ENCODE measurements around the gene SPC25. TPM values are rescaled to one million over a fixed set of nuclear protein-coding genes. Genes with fewer than 3 reads are reported as not detected.

Gene SPC25
- total and polyA plus RNA-seq, 2 of the 13 experiments (the other 11 are each of a cell fraction or from before 2014, with no cell fraction given) = 11.3 to 26.5 TPM

DNA sequence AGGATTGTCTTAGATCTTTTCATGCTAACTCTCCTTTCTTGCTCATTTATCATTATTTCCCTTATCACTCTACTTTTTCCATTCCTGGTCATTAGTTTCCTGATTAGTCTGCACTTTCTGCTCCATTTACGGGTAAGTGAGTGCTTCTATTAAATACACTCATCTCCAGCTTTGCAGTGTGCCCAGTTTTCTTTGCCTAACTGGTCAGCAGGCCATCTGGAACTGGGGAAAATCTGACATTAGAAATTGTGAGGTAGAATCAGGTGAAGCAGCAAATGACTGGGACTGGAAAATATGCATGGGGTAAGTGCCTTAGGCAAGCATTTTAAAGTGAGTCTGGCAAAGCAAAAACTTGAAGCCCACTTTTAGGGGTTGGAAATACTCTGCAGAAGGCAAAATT, 40.0 kb upstream of the SPC25 start:
- CTCF ChIA-PET (ENCODE audit: low intra/inter-chr PET ratio, low total read pairs) = no interaction called here
- no peak overlapping the region for H3K9ac ChIP-seq (ENCODE audit: insufficient read depth, low read depth, low read length)
- no peak for ATAC-seq
- intact Hi-C loops (cut with micrococcal nuclease; ENCODE audit: unreplicated experiment) = no loop called here
- H3K27ac ChIP-seq (ENCODE audit: extremely low read length, insufficient read depth, low read length) = no peak overlapping the region
- peaks cover 0 to 5% of the 10 kb centered on the region in 2 experiments; a peak in 2 of 5 replicates for H3K27me3 ChIP-seq (ENCODE audit: control insufficient read depth in 1 of 2, insufficient read depth in 2 of 2, low read length in 2 of 2)
- H3K79me2 ChIP-seq (ENCODE audit: insufficient read depth, low read length) = no peaks in the 10 kb centered on the region
- no peak overlapping the region for H3K4me2 ChIP-seq (ENCODE audit: low read depth, low read length)
- FAIRE-seq = no peak
- 51% methylated on average over 1 of the region's 1 CpG for WGBS (ENCODE audit: low lambda C conversion rate)
- no peaks in the 10 kb centered on the region for H3K4me1 ChIP-seq (ENCODE audit: insufficient read depth, low read length)
- in situ Hi-C loops (cut with HindIII; ENCODE audit: extremely low pct_ligation_motif_present, low pct_unique_long_range_greater_than_20kb) = no loop called here
- POLR2A ChIA-PET = no interaction called here
- no peaks in the 10 kb centered on the region for H3K9me3 ChIP-seq (ENCODE audit: low read length)
- H3K4me3 ChIP-seq (replicated peaks in 1 of 3; ENCODE audit: insufficient read depth in 1 of 3, low read depth in 2 of 3, low read length in 3 of 3) = no peak overlapping the region
- no peak overlapping the region for H2AFZ ChIP-seq (ENCODE audit: low read length)
- no peaks in the 10 kb centered on the region for H4K20me1 ChIP-seq (ENCODE audit: insufficient read depth, low read length)
- DNase-seq (ENCODE audit: low spot score) = no peak
- H3K36me3 ChIP-seq (replicated peaks in 1 of 2; ENCODE audit: control insufficient read depth in 1 of 2, insufficient read depth in 2 of 2, low read length in 2 of 2) = no peaks in the 10 kb centered on the region
- no TSS peak for BruUV-seq (replicated peaks)
- TF ChIP-seq ZFP1 (CRISPR knock-in tag; IDR thresholded peaks at IDR 0.05) = no peak
- TF ChIP-seq SCMH1 (CRISPR knock-in tag; IDR thresholded peaks at IDR 0.05; ENCODE audit: borderline replicate concordance) = no peak
- no peak for TF ChIP-seq DNMT1 (CRISPR knock-in tag; IDR thresholded peaks at IDR 0.05)
- TF ChIP-seq, protein P1, sequence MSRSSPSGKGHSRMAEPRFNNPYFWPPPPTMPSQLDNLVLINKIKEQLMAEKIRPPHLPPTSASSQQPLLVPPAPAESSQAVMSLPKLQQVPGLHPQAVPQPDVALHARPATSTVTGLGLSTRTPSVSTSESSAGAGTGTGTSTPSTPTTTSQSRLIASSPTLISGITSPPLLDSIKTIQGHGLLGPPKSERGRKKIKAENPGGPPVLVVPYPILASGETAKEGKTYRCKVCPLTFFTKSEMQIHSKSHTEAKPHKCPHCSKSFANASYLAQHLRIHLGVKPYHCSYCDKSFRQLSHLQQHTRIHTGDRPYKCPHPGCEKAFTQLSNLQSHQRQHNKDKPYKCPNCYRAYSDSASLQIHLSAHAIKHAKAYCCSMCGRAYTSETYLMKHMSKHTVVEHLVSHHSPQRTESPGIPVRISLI (CRISPR knock-in tag; IDR thresholded peaks at IDR 0.05; ENCODE audit: borderline replicate concordance) = no peak
- no peak for TF ChIP-seq ZNF501 (CRISPR knock-in tag; IDR thresholded peaks at IDR 0.05)
- TF ChIP-seq ELF3 (CRISPR knock-in tag; IDR thresholded peaks at IDR 0.05) = no peak
- TF ChIP-seq, protein P2, sequence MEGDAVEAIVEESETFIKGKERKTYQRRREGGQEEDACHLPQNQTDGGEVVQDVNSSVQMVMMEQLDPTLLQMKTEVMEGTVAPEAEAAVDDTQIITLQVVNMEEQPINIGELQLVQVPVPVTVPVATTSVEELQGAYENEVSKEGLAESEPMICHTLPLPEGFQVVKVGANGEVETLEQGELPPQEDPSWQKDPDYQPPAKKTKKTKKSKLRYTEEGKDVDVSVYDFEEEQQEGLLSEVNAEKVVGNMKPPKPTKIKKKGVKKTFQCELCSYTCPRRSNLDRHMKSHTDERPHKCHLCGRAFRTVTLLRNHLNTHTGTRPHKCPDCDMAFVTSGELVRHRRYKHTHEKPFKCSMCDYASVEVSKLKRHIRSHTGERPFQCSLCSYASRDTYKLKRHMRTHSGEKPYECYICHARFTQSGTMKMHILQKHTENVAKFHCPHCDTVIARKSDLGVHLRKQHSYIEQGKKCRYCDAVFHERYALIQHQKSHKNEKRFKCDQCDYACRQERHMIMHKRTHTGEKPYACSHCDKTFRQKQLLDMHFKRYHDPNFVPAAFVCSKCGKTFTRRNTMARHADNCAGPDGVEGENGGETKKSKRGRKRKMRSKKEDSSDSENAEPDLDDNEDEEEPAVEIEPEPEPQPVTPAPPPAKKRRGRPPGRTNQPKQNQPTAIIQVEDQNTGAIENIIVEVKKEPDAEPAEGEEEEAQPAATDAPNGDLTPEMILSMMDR (CRISPR knock-in tag; IDR thresholded peaks at IDR 0.05) = no peak
- TF ChIP-seq WIZ (CRISPR knock-in tag; IDR thresholded peaks at IDR 0.05) = no peak
- TF ChIP-seq, protein P3, sequence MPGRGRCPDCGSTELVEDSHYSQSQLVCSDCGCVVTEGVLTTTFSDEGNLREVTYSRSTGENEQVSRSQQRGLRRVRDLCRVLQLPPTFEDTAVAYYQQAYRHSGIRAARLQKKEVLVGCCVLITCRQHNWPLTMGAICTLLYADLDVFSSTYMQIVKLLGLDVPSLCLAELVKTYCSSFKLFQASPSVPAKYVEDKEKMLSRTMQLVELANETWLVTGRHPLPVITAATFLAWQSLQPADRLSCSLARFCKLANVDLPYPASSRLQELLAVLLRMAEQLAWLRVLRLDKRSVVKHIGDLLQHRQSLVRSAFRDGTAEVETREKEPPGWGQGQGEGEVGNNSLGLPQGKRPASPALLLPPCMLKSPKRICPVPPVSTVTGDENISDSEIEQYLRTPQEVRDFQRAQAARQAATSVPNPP (CRISPR knock-in tag; IDR thresholded peaks at IDR 0.05) = no peak
- TF ChIP-seq, protein P4, sequence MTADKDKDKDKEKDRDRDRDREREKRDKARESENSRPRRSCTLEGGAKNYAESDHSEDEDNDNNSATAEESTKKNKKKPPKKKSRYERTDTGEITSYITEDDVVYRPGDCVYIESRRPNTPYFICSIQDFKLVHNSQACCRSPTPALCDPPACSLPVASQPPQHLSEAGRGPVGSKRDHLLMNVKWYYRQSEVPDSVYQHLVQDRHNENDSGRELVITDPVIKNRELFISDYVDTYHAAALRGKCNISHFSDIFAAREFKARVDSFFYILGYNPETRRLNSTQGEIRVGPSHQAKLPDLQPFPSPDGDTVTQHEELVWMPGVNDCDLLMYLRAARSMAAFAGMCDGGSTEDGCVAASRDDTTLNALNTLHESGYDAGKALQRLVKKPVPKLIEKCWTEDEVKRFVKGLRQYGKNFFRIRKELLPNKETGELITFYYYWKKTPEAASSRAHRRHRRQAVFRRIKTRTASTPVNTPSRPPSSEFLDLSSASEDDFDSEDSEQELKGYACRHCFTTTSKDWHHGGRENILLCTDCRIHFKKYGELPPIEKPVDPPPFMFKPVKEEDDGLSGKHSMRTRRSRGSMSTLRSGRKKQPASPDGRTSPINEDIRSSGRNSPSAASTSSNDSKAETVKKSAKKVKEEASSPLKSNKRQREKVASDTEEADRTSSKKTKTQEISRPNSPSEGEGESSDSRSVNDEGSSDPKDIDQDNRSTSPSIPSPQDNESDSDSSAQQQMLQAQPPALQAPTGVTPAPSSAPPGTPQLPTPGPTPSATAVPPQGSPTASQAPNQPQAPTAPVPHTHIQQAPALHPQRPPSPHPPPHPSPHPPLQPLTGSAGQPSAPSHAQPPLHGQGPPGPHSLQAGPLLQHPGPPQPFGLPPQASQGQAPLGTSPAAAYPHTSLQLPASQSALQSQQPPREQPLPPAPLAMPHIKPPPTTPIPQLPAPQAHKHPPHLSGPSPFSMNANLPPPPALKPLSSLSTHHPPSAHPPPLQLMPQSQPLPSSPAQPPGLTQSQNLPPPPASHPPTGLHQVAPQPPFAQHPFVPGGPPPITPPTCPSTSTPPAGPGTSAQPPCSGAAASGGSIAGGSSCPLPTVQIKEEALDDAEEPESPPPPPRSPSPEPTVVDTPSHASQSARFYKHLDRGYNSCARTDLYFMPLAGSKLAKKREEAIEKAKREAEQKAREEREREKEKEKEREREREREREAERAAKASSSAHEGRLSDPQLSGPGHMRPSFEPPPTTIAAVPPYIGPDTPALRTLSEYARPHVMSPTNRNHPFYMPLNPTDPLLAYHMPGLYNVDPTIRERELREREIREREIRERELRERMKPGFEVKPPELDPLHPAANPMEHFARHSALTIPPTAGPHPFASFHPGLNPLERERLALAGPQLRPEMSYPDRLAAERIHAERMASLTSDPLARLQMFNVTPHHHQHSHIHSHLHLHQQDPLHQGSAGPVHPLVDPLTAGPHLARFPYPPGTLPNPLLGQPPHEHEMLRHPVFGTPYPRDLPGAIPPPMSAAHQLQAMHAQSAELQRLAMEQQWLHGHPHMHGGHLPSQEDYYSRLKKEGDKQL (CRISPR knock-in tag; IDR thresholded peaks at IDR 0.05; ENCODE audit: low read depth) = no peak
- no peak for TF ChIP-seq MED1 (CRISPR knock-in tag; IDR thresholded peaks at IDR 0.05)
- TF ChIP-seq CCAR2 (optimal IDR thresholded peaks at IDR 0.05; ENCODE audit: low read depth, low read length) = no peak
- TF ChIP-seq MAFK (conservative IDR thresholded peaks at IDR 0.05 in 1 of 2, IDR thresholded peaks at IDR 0.05 in 1 of 2; ENCODE audit: low read length in 2 of 2) = no peak
- no peak for TF ChIP-seq GABPB1 (CRISPR knock-in tag; IDR thresholded peaks at IDR 0.05)
- TF ChIP-seq, protein P5, sequence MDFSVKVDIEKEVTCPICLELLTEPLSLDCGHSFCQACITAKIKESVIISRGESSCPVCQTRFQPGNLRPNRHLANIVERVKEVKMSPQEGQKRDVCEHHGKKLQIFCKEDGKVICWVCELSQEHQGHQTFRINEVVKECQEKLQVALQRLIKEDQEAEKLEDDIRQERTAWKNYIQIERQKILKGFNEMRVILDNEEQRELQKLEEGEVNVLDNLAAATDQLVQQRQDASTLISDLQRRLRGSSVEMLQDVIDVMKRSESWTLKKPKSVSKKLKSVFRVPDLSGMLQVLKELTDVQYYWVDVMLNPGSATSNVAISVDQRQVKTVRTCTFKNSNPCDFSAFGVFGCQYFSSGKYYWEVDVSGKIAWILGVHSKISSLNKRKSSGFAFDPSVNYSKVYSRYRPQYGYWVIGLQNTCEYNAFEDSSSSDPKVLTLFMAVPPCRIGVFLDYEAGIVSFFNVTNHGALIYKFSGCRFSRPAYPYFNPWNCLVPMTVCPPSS (IDR thresholded peaks at IDR 0.05) = no peak
- no peak for TF ChIP-seq ZNF30 (CRISPR knock-in tag; IDR thresholded peaks at IDR 0.05)

Data from HepG2 (cell line).